Suprapubic skin (tissue), 4 donors: ENCODE results near the gene C6orf52.

Source experiments
- CTCF ChIP-seq, 2 donors: fragments of 200-600 bp in 1 of 2; fragments of 450-650 bp in 1 of 2; sonication (generic) in 1 of 2; IDR thresholded peaks; one replicate each; pipeline ENCODE4 v1.5.1; 2016 to 2019; ENCODE audit warnings: antibody characterized with exemption in 2 of 2, mild to moderate bottlenecking in 1 of 2, moderate library complexity in 1 of 2
- EP300 ChIP-seq: sonication (generic); formaldehyde crosslinking; IDR thresholded peaks from one replicate; pipeline ENCODE4 v1.6.1; 2017; ENCODE audit warnings: antibody characterized with exemption
- POLR2A ChIP-seq, 2 donors: fragments of 450-650 bp; IDR thresholded peaks; one replicate each; pipeline ENCODE4 v1.6.1; 2017; ENCODE audit warnings: antibody characterized with exemption in 2 of 2, mild to moderate bottlenecking in 2 of 2, moderate library complexity in 2 of 2
- POLR2AphosphoS5 ChIP-seq, 3 donors: sonication (generic); formaldehyde crosslinking; IDR thresholded peaks; one replicate each; pipeline ENCODE4 v1.6.1; 2017; ENCODE audit warnings: antibody characterized with exemption in 3 of 3

GRCh38 chr6:10733863-10734262 lies 39.4 kb upstream of the C6orf52 start:
- TF ChIP-seq CTCF (IDR thresholded peaks at IDR 0.05) (no peak), POLR2AphosphoS5 (IDR thresholded peaks at IDR 0.05) (no peak), EP300 (no peak), POLR2A (IDR thresholded peaks at IDR 0.05) (no peak)
